Vagina (tissue), 2 donors: ENCODE measurements around the gene CLIP3.

ENCODE experiments used
- POLR2A ChIP-seq, 2 donors: fragments of 450-650 bp; IDR thresholded peaks; one replicate each; pipeline ENCODE4 v1.6.1; 2017; ENCODE audit warnings: antibody characterized with exemption in 2 of 2, mild to moderate bottlenecking in 2 of 2, moderate library complexity in 2 of 2
- POLR2AphosphoS5 ChIP-seq, 2 donors: sonication (generic); formaldehyde crosslinking; IDR thresholded peaks; one replicate each; pipeline ENCODE4 v1.9.0; 2017; ENCODE audit warnings: antibody characterized with exemption in 2 of 2, mild to moderate bottlenecking in 2 of 2, low read depth in 1 of 2; ENCODE audit not compliant: insufficient read depth in 1 of 2
- TF ChIP-seq, protein P1 (sequence below), 3 experiments: fragments of 450-650 bp in 2 of 3; fragments of 200-600 bp in 1 of 3; sonication (generic) in 1 of 3; IDR thresholded peaks; one replicate each; pipeline ENCODE4 v1.5.1; 2017 to 2019; ENCODE audit warnings: antibody characterized with exemption in 3 of 3, mild to moderate bottlenecking in 2 of 3, moderate library complexity in 2 of 3

DNA sequence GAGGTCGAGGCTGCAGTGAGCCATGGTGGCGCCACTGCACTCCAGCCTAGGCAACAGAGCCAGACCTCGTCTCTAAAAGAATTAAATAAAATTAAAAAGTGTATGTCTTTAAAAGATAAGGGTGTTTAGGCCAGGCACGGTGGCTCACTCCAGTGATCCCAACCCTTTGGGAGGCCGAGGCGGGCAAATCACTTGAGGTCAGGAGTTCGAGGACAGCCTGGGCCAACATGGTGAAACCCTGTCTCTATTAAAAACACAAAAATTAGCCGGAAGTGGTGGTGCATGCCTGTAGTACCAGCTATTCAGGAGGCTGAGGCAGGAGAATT lies 45.1 kb downstream of the CLIP3 start:
- TF ChIP-seq, protein P1, sequence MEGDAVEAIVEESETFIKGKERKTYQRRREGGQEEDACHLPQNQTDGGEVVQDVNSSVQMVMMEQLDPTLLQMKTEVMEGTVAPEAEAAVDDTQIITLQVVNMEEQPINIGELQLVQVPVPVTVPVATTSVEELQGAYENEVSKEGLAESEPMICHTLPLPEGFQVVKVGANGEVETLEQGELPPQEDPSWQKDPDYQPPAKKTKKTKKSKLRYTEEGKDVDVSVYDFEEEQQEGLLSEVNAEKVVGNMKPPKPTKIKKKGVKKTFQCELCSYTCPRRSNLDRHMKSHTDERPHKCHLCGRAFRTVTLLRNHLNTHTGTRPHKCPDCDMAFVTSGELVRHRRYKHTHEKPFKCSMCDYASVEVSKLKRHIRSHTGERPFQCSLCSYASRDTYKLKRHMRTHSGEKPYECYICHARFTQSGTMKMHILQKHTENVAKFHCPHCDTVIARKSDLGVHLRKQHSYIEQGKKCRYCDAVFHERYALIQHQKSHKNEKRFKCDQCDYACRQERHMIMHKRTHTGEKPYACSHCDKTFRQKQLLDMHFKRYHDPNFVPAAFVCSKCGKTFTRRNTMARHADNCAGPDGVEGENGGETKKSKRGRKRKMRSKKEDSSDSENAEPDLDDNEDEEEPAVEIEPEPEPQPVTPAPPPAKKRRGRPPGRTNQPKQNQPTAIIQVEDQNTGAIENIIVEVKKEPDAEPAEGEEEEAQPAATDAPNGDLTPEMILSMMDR (IDR thresholded peaks at IDR 0.05): no peak
- TF ChIP-seq POLR2A (IDR thresholded peaks at IDR 0.05): no peak
- no peak for TF ChIP-seq POLR2AphosphoS5 (IDR thresholded peaks at IDR 0.05; ENCODE audit: insufficient read depth in 1 of 2, low read depth in 1 of 2)
